ENCODE data around the gene SECISBP2L.
"Not testable (repeated sequence)": the region's sequence is repeated elsewhere in the genome, so short reads cannot be mapped to it uniquely, and the experiment has no call there.

The SECISBP2L gene

DNA sequence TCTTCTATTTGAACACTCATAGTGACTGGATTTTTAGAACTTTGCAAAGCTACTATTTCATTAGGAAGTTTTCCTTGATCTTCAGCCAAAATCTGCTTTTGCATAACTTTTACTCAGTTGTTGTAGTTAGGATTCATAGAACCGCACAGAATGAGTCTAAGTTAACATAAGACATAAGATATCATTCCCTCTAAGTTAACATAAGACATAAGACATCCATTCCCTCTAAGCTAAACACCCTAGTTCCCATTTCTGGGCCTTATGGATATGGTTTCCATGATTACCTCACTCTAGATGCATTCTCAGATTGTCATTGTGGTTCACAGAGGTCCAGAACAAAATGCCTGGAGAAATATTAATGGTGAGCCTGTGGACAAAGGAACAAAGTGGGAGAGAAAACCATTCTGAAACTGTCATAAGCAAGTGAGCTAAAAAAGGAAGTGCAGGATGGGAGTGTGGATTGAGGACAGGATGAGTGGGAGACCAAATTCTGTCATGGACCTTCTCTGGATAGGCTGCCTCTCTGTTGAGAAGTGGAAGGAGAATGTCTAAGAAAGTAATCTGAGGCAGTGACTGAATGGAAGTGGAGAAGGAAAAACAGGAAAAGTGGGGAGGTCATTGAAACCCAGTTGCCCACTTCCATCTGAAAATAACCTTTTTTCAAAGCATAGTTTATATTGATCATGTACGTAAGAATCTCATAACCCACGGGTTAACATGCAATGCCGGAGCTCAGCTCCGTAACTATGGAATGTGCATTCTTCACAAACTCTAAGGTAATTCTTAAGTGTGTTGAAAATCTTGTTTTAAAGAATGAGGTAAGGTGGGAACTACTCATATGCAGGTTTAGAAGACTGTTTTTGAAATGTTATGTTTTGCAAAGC, 37.4 kb upstream of the SECISBP2L start:
- in situ Hi-C loops (cut with MboI; ENCODE audit: low pct_unique_long_range_greater_than_20kb, low sequenced_read_pairs, unreplicated experiment), result no loop called here
- TF ChIP-seq CTCF (IDR thresholded peaks at IDR 0.05; ENCODE audit: extremely low read depth, insufficient read depth, missing control alignments), result no peak
- DNase-seq (ENCODE audit: low spot score), result no peak

DNA sequence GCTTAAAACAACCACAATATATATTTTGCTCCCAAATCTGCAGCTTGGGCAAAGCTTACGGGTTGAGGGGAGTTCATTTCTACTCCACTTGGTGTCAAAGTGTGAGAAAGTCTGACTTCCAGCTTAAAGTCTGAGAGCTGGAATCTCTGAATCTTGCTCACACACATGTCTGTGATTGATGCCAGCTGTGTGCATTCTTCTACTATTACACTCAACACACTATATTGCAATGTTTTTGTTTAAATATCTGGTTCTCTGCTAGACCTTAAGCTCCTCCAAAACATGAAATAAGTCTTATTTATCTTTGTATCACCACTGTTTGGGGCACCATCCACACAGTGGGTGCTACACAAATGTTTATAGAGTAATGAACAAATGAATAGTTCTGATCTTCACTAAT, 36.7 kb upstream of the SECISBP2L start:
- TF ChIP-seq CTCF (IDR thresholded peaks at IDR 0.05; ENCODE audit: extremely low read depth, insufficient read depth, missing control alignments), result no peak
- in situ Hi-C loops (cut with MboI; ENCODE audit: low pct_unique_long_range_greater_than_20kb, low sequenced_read_pairs, unreplicated experiment), result no loop called here
- no peak for DNase-seq (ENCODE audit: low spot score)

DNA sequence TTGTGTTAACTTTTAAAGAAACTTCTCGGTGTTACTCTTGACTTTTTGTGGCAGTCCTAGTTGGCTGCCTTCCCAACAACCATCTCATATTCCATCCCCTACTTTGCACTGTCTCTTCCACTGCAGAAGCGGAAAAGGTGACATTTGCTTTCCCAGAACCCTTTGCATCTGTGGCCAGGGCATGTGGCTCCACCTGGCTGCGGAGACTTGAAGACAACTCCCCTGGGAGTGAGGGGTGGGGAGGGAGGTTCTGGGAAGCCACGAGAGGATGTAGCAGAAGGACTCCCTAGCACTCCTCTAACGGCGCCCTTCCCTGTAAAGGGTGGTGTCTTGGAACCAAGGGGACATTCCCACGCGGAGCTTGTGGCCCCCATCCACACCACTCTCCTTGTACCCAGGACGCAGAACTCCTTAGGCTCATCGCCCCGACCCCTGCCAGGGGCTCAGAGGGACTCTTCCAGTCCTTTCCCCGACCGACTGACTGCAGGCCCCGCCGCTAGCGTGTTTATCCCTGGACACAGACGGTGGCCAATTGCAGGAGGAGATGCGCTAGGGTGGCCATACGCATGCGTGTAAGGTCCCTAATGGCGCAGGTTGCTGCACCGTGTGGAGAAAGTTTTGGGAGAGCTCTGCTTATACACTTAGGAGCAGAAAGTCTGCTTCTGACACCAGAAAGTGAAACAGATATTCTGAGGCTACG, 33.2 kb upstream of the SECISBP2L start:
- in situ Hi-C loops (cut with MboI; ENCODE audit: low pct_unique_long_range_greater_than_20kb, low sequenced_read_pairs, unreplicated experiment), result no loop called here
- no peak for DNase-seq (ENCODE audit: low spot score)

DNA sequence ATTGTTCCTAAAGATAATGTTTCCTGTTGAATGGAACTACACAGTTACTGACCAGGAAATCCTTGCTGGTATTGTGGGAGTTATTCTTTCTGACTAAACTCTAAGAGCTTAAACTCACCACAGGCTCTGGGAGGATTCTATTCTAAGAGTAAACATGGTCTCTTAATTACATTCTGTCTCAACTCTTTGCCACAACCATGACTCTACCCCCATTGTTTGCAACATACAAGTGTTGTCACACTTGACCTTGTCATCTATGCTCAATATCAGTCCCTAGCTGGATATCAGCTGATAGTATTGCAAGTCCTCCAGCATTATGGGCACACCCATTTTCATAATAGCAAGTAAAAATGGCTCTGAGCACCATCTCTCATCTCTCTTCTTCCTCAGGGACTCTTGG, 29.6 kb upstream of the SECISBP2L start:
- TF ChIP-seq CTCF (IDR thresholded peaks at IDR 0.05; ENCODE audit: extremely low read depth, insufficient read depth, missing control alignments), result no peak
- in situ Hi-C loops (cut with MboI; ENCODE audit: low pct_unique_long_range_greater_than_20kb, low sequenced_read_pairs, unreplicated experiment), result no loop called here
- no peak for DNase-seq (ENCODE audit: low spot score)

More for the DNA sequence above, 33.2 kb upstream of the SECISBP2L start:
- no peak for TF ChIP-seq CTCF (IDR thresholded peaks at IDR 0.05; ENCODE audit: extremely low read depth, insufficient read depth, missing control alignments)

DNA sequence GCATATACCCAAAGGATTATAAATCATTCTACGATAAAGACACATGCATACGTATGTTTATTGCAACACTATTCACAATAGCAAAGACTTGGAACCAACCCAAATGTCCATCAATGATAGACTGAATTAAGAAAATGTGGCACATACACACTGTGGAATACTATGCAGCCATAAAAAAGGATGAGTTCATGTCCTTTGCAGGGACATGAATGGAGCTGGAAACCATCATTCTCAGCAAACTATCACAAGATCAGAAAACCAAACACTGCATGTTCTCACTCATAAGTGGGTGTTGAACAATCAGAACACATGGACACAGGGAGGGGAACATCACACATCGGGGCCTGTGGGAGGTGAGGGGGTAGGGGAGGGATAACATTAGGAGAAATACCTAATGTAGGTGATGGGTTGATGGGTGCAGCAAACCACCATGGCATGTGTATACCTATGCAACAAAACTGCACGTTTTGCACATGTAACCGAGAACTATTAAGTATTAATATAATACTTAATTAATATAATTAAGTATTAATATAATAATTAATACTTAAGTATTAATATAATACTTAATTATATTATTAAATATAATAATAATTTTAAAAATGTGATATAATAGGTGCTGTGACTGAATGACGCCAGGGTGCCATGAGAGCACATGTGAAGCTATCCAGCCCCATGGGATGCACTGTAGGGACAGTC, 28.5 kb upstream of the SECISBP2L start:
- in situ Hi-C loops (cut with MboI; ENCODE audit: low pct_unique_long_range_greater_than_20kb, low sequenced_read_pairs, unreplicated experiment), result not testable (repeated sequence)

GRCh38 chr15:49066372-49066771, 20.1 kb upstream of the SECISBP2L start:
- DNase-seq (ENCODE audit: low spot score), result no peak
- in situ Hi-C loops (cut with MboI; ENCODE audit: low pct_unique_long_range_greater_than_20kb, low sequenced_read_pairs, unreplicated experiment), result no loop called here

More for the DNA sequence above, 28.5 kb upstream of the SECISBP2L start:
- DNase-seq (ENCODE audit: low spot score), result not testable (repeated sequence)

More at GRCh38 chr15:49066372-49066771, 20.1 kb upstream of the SECISBP2L start:
- TF ChIP-seq CTCF (IDR thresholded peaks at IDR 0.05; ENCODE audit: extremely low read depth, insufficient read depth, missing control alignments), result no peak
